Kidney (tissue), 14 donors: ENCODE data around the gene AK3. TPM values are rescaled to one million over a fixed set of nuclear protein-coding genes. Genes with fewer than 3 reads are reported as not detected.

Experiments used
- DNase-seq, 5 donors: peaks; one replicate each; pipeline ENCODE4 v3.0.0-alpha.2; 2013 to 2020
- FAIRE-seq: peaks from 2 replicates; lab custom pipeline; 2012; peaks lifted over from hg19 to GRCh38; lab: Jason Lieb, UNC
- H3K27ac ChIP-seq, 2 donors: one replicate each; pipeline ENCODE4 v1.7.0; 2013; ENCODE audit warnings: low read depth in 2 of 2, low read length in 2 of 2, inconsistent platforms in 1 of 2
- H3K27me3 ChIP-seq: one replicate; pipeline ENCODE4 v1.7.1; 2013; ENCODE audit warnings: low read length, inconsistent platforms; ENCODE audit not compliant: control insufficient read depth, insufficient read depth
- H3K36me3 ChIP-seq, 3 donors: one replicate each; pipeline versions ENCODE4 v1.7.0 to v1.7.1; 2013; ENCODE audit warnings: low read length in 3 of 3, control low read depth in 1 of 3, inconsistent platforms in 1 of 3; ENCODE audit not compliant: insufficient read depth in 3 of 3, control insufficient read depth in 2 of 3
- H3K4me1 ChIP-seq, 3 donors: one replicate each; pipeline versions ENCODE4 v1.7.0 to v1.7.1; 2013; ENCODE audit warnings: low read length in 3 of 3, inconsistent platforms in 1 of 3, low read depth in 1 of 3; ENCODE audit not compliant: control insufficient read depth in 2 of 3, insufficient read depth in 2 of 3
- H3K4me3 ChIP-seq, 3 donors: one replicate each; pipeline versions ENCODE4 v1.7.0 to v1.8.1; 2013; ENCODE audit warnings: low read length in 3 of 3, control low read depth in 1 of 3, inconsistent platforms in 1 of 3
- H3K9ac ChIP-seq, 3 donors: one replicate each; pipeline versions ENCODE4 v1.7.0 to v1.7.1; 2013; ENCODE audit warnings: low read length in 3 of 3, control low read depth in 1 of 3, inconsistent platforms in 1 of 3
- H3K9me3 ChIP-seq, 3 donors: one replicate each; pipeline versions ENCODE4 v1.7.0 to v1.7.1; 2013; ENCODE audit warnings: low read length in 3 of 3, control low read depth in 1 of 3, inconsistent platforms in 1 of 3; ENCODE audit not compliant: control insufficient read depth in 2 of 3, insufficient read depth in 1 of 3
- intact Hi-C: fragments of 100-400 bp; cut with DNase I; formaldehyde crosslinking; loops from one replicate; pipeline ENCODE4 v1.11.1; 2022
- polyA plus RNA-seq: library from polyadenylated mRNA; stranded (reverse); fragments of 350-450 nt; fragmentation: Illumina TruSeq; extraction: RNeasy Lipid Tissue Mini Kit (QIAGEN cat#74804); gene quantifications from one replicate; pipeline ENCODE4 v1.2.3, GENCODE V29; 2014; ENCODE audit warnings: low read depth, low replicate concordance; ENCODE audit not compliant: insufficient read depth
- total RNA-seq: library from RNA; stranded (reverse); fragmentation: NEBNext Ultra II Directional; extraction: Animal tissue kit (Norgen Biotek cat#: 25700); gene quantifications from one replicate; pipeline ENCODE4 v1.2.1, GENCODE V29; 2021
- TF ChIP-seq, protein P1 (sequence below): IDR thresholded peaks from 3 replicates; pipeline ENCODE4 v1.5.1; 2012; ENCODE audit warnings: mild to moderate bottlenecking, moderate library complexity, borderline replicate concordance; ENCODE audit not compliant: insufficient read depth; ENCODE audit errors: extremely low read depth
- donor health status: control.
- donor health status: control.
- donor health status: control.
- donor health status: control.
- donor health status: control.
- donor health status: DM: yes; HTN: yes; CAD: no.
- donor health status: Normal renal cell carcinoma (clear cell type).

The AK3 gene
- total and polyA plus RNA-seq, 2 donors from 2014 or later = 70.9 to 93.5 TPM

DNA sequence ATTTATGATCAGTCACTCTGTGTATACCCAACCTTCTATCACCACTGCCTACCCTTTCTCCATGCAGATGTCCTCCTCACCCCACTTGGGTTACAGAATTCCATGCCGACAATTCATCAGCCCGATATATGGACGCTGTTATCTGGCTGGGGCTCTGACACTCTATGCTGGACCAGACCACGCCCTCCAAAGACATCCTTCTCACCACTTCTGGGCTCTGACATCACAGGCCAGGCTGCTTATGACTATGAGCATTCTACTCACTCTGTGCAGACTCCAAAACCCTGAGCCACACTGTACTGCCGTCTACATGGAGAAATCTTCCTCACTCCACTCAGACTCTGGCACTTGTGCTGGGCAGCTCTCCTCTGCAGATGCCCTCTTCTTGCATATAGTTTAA, 7.6 kb upstream of the AK3 start:
- H3K9me3 ChIP-seq = no peaks in the 10 kb centered on the region
- no peaks in the 10 kb centered on the region for H3K36me3 ChIP-seq
- no peaks in the 10 kb centered on the region for H3K27me3 ChIP-seq
- FAIRE-seq (no peak), DNase-seq (no peak)
- H3K4me1 ChIP-seq = peaks cover 0 to 6% (median 0%) of the 10 kb centered on the region in 3 donors
- H3K4me3 ChIP-seq = no peak overlapping the region
- TF ChIP-seq, protein P1, sequence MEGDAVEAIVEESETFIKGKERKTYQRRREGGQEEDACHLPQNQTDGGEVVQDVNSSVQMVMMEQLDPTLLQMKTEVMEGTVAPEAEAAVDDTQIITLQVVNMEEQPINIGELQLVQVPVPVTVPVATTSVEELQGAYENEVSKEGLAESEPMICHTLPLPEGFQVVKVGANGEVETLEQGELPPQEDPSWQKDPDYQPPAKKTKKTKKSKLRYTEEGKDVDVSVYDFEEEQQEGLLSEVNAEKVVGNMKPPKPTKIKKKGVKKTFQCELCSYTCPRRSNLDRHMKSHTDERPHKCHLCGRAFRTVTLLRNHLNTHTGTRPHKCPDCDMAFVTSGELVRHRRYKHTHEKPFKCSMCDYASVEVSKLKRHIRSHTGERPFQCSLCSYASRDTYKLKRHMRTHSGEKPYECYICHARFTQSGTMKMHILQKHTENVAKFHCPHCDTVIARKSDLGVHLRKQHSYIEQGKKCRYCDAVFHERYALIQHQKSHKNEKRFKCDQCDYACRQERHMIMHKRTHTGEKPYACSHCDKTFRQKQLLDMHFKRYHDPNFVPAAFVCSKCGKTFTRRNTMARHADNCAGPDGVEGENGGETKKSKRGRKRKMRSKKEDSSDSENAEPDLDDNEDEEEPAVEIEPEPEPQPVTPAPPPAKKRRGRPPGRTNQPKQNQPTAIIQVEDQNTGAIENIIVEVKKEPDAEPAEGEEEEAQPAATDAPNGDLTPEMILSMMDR = no peak
- H3K27ac ChIP-seq = no peak overlapping the region
- intact Hi-C loops = no loop called here
- H3K9ac ChIP-seq = no peak overlapping the region

DNA sequence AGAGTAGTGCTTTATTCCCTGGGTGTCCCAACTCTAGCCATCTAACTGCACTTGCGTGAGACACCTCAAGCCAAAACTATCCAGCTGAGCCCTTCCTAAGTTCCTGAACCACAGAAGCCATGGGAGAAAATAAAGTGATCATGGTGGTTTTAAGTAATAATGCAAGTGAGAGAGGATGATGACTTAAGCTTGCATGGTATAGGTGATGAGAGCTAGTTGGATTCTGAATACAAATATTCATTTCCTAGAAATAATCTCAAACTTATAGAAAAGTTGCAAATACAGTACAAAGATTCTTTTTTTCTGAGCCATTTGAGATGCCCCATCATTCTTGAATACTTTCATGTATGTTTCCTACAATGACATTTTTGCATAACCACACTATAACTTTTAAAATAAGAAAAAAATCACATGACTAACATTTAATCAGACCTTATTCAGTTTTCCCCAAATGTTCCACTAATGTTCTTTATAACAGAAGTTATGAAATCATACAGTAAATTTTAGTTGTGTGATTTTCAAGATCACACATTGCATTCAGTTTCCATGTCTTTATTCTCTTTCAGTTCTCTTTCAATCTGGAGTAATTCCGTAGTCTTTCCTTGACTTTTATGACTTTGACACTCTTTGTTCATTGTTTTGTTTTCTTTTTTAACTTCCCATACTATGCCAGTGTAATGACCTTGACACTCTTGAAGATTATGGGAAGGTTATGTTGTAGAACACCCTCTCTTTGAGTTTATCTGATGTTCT, 5.5 kb upstream of the AK3 start:
- TF ChIP-seq, protein P1 = no peak
- intact Hi-C loops = no loop called here
- H3K27ac ChIP-seq = no peak overlapping the region
- no peaks in the 10 kb centered on the region for H3K27me3 ChIP-seq
- DNase-seq (no peak), FAIRE-seq (no peak)
- H3K4me1 ChIP-seq = peaks cover 0 to 11% (median 0%) of the 10 kb centered on the region in 3 donors
- no peak overlapping the region for H3K9ac ChIP-seq
- H3K4me3 ChIP-seq = no peak overlapping the region
- no peaks in the 10 kb centered on the region for H3K9me3 ChIP-seq
- H3K36me3 ChIP-seq = no peaks in the 10 kb centered on the region

DNA sequence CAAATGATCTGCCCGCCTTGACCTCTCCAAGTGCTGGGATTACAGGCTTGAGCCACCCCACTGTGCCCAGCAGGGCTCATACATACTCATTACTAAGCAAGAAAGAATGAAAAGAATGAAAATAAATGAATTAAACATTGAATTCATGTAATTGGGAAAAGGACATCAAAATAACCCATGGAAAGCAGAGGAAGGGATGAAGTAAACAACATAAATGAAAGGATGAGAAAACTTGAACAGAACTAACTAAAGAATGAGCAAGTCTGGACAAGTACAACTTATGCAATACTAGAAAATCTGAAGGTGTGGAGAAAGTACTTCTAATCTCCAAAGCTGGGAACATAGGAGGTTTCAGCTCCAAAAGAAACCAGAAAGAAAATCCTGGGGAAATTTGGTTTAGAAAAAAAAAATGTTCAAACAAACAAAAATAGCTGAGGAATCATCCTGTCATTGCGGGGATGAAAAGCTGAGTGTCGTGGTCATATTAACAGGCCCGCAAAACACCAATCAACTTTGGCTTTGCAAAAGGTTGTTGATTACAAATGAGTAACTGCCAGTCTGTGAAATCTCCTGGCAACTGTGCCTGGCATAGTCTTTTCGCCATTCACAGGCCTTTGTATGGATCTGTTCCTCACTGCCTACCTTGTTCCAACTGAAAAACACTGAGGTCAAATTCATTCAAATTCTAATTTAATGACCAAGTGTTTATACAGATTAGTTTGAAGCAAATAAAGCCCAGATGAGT, 2.3 kb upstream of the AK3 start:
- Histone ChIP-seq H3K9me3 (no peaks in the 10 kb centered on the region), H3K4me3 (peak overlapping the region in 1 of 3 donors; percentile 82), H3K27me3 (no peaks in the 10 kb centered on the region), H3K9ac (peak overlapping the region in 1 of 3 donors; percentile 92), H3K27ac (peak overlapping the region; percentile 3 to 99), H3K36me3 (no peaks in the 10 kb centered on the region), H3K4me1 (peaks cover 0 to 14% (median 5%) of the 10 kb centered on the region in 3 donors)
- no peak for DNase-seq
- TF ChIP-seq, protein P1 = no peak
- no peak for FAIRE-seq
- intact Hi-C loops = no loop called here
